ENCODE results near the gene VEPH1. TPM values are rescaled to one million over a fixed set of nuclear protein-coding genes. Genes with fewer than 3 reads are reported as not detected.

Gene VEPH1
- polyA plus RNA-seq, 4 donors = 49.1 to 60.4 (median 53.8) TPM

DNA sequence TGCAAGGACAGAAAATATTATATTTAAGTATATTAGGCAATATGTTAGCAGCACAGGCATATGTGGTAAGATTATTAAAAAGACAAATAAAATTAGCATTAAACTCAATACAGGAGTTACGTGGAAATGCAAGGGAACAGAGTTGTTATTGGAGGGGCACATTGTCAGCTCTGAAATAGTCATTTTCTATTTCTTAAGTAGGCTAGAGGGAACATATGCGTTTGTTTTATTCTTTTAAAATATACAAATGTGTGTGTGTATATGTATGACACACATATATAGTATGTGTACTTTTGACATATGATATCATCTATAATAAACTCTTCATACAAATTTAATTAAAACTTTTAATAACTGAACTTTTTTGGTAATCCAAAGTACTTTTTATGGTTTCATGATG, 22.8 kb upstream of the VEPH1 start:
- no peak for DNase-seq (ENCODE audit: low read depth in 4 of 4, low spot score in 2 of 4)

GRCh38 chr3:157523814-157524213, 20.6 kb upstream of the VEPH1 start:
- no peak for DNase-seq (ENCODE audit: low read depth in 4 of 4, low spot score in 2 of 4)

- no peak for DNase-seq (ENCODE audit: low read depth in 4 of 4, low spot score in 2 of 4)
Observed at GRCh38 chr3:157522648-157523047, 19.4 kb upstream of the VEPH1 start.

GRCh38 chr3:157520485-157521150, 17.4 kb upstream of the VEPH1 start:
- no peak for DNase-seq (ENCODE audit: low read depth in 4 of 4, low spot score in 2 of 4)

DNA sequence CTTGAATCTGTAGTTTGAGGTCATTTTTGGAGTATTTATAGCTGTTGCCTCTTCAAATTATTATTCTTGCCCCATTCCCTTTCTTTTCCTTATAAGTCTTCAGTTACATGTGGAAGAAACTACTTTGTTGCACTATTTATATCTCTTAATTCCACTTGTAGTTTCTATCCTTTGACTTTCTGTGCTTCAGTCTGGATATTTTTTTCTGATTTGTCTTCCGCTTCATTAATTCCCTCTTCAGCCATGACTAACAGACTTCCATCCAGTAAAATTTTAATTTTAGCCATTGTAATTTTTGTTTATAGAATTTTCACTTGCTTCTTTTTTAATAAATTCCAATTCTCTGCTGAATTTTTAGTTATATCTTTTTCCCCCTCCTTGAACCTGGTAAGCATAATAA, 15.7 kb upstream of the VEPH1 start:
- DNase-seq (ENCODE audit: low read depth in 4 of 4, low spot score in 2 of 4) = no peak

DNA sequence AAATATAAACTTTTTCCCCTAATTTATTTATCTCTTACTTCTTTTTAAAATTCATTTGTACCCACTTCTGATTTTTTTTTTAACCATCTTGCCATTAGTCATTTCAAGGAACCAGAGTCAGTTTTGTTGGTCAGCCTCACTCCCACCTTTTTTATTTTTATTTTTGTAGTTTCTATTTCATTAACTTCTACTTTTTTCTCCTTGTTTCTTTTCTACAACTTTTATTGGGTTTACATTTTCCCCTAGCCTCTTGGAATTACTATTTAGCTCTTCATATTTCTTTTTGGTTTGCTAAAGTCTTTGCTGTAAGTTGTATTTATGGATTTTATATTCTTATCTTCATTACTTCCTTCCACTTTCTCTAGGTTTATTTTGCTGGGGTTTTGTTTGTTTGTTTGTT, 13.7 kb upstream of the VEPH1 start:
- DNase-seq (ENCODE audit: low read depth in 4 of 4, low spot score in 2 of 4) = no peak

DNA sequence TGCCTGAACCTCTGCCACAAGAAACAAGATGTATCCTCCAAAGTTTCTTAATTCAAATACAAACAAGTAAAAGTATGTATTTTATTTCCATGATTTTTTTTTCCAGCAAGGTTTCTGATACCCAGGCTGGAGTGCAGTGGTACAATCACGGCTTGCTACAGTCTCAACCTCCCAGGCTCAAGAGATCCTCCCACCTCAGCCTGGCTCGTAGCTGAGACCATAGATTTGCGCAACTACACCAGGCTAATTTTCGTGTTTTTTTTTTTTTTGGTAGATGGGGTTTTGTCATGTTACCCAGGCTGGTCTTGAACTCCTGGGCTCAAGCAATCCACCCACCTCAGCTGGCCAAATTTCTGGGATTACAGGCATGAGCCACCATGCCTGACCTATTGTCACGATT, 12.2 kb upstream of the VEPH1 start:
- no peak for DNase-seq (ENCODE audit: low read depth in 4 of 4, low spot score in 2 of 4)

GRCh38 chr3:157514371-157514895, 11.2 kb upstream of the VEPH1 start:
- DNase-seq (ENCODE audit: low read depth in 4 of 4, low spot score in 2 of 4) = no peak

- no peak for DNase-seq (ENCODE audit: low read depth in 4 of 4, low spot score in 2 of 4)
Observed at GRCh38 chr3:157513585-157513984, 10.4 kb upstream of the VEPH1 start.

GRCh38 chr3:157512534-157512933, 9.3 kb upstream of the VEPH1 start:
- no peak for DNase-seq (ENCODE audit: low read depth in 4 of 4, low spot score in 2 of 4)

- no peak for DNase-seq (ENCODE audit: low read depth in 4 of 4, low spot score in 2 of 4)
Observed at GRCh38 chr3:157508461-157508860, 5.2 kb upstream of the VEPH1 start.

- DNase-seq (ENCODE audit: low read depth in 4 of 4, low spot score in 2 of 4) = no peak
Observed at GRCh38 chr3:157501863-157502262, 1.4 kb downstream of the VEPH1 start.

DNA sequence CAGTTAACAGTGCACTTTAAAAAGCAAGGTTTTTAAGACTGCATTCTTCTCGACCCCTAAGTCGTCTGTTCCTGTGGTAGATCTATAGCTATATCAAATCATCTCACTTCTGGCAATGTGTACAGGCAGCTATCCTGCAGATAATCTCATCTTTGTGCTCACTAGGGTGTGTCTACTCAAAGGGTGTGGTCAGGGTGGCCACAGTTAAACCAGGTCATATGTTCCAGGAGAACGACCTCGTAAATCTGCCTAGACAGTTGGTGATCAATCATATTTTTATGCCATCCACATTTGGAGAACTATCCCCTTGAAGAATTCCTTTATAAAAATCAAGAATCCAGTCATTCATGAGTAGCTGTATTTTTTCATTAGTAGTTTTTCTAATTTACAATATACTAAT, 3.0 kb downstream of the VEPH1 start:
- DNase-seq (ENCODE audit: low read depth in 4 of 4, low spot score in 2 of 4) = no peak

GRCh38 chr3:157499342-157499963, 3.8 kb downstream of the VEPH1 start:
- peak in 2 of 4 donors; percentile 72 to 75 for DNase-seq (ENCODE audit: low read depth in 4 of 4, low spot score in 2 of 4)

- DNase-seq (ENCODE audit: low read depth in 4 of 4, low spot score in 2 of 4) = no peak
Observed at GRCh38 chr3:157498371-157498770, 4.8 kb downstream of the VEPH1 start.

GRCh38 chr3:157495846-157496245, 7.4 kb downstream of the VEPH1 start:
- DNase-seq (ENCODE audit: low read depth in 4 of 4, low spot score in 2 of 4) = no peak

- DNase-seq (ENCODE audit: low read depth in 4 of 4, low spot score in 2 of 4) = no peak
Observed at GRCh38 chr3:157494581-157495281, 8.5 kb downstream of the VEPH1 start.

- peak in 1 of 4 donors; percentile 60 for DNase-seq (ENCODE audit: low read depth in 4 of 4, low spot score in 2 of 4)
Observed at GRCh38 chr3:157493627-157494550, 9.3 kb downstream of the VEPH1 start.

DNA sequence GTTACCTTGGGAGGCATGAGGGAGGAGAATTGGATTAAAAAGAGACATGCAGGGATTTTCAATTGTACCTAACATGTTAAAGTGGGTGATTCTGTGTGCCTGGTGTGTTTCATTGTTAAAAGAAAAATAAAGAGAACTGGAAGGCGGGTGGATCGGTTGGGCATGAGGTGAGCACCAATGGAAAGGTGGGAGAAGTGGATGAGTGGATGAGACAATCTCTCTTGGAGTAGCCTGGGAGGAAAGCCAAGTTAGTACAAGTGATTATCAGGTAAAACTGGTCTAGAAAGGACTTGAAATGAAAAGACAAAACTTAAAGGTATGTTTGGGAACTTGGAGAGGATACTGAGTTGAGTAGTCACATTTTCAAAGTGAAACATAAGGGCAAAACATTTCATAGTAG, 12.1 kb downstream of the VEPH1 start:
- no peak for DNase-seq (ENCODE audit: low read depth in 4 of 4, low spot score in 2 of 4)

GRCh38 chr3:157488144-157488543, 15.1 kb downstream of the VEPH1 start:
- DNase-seq (ENCODE audit: low read depth in 4 of 4, low spot score in 2 of 4) = no peak

GRCh38 chr3:157487339-157487738, 15.9 kb downstream of the VEPH1 start:
- no peak for DNase-seq (ENCODE audit: low read depth in 4 of 4, low spot score in 2 of 4)

Measured in left renal cortex interstitium (tissue), 4 donors.